ENCODE measurements around the gene DNAJB4.
"Not testable (repeated sequence)": the region's sequence is repeated elsewhere in the genome, so short reads cannot be mapped to it uniquely, and the experiment has no call there.

Gene DNAJB4

GRCh38 chr1:77990629-77991204 is 14.0 kb upstream of the DNAJB4 start:
- DNase-seq = no peak

GRCh38 chr1:77991638-77992037 is 13.1 kb upstream of the DNAJB4 start:
- DNase-seq = no peak

GRCh38 chr1:77994117-77994705 is 10.5 kb upstream of the DNAJB4 start:
- no peak for DNase-seq

GRCh38 chr1:77996734-77997133 is 8.0 kb upstream of the DNAJB4 start:
- DNase-seq = no peak

GRCh38 chr1:78000536-78000935 is 4.2 kb upstream of the DNAJB4 start:
- DNase-seq = not testable (repeated sequence)

GRCh38 chr1:78003070-78003746 is 1.5 kb upstream of the DNAJB4 start:
- DNase-seq = peak in 1 of 51 donors; percentile 61

GRCh38 chr1:78003882-78004718 is 639 bp upstream of the DNAJB4 start:
- DNase-seq = peak in 22 of 51 donors; percentile 2 to 52 (median 13)

- no peak for DNase-seq
Measured at GRCh38 chr1:78005448-78005722, 646 bp downstream of the DNAJB4 start.

GRCh38 chr1:78005755-78006154 is 1.0 kb downstream of the DNAJB4 start:
- peak in 2 of 51 donors; percentile 20 to 25 for DNase-seq

- DNase-seq = no peak
Measured at GRCh38 chr1:78006521-78006920, 1.8 kb downstream of the DNAJB4 start.

- DNase-seq = no peak
Measured at GRCh38 chr1:78007677-78008341, 3.1 kb downstream of the DNAJB4 start.

GRCh38 chr1:78009276-78009675 is 4.5 kb downstream of the DNAJB4 start:
- no peak for DNase-seq

- DNase-seq = no peak
Measured at GRCh38 chr1:78009836-78010235, 5.1 kb downstream of the DNAJB4 start.

GRCh38 chr1:78011050-78011449 is 6.3 kb downstream of the DNAJB4 start:
- DNase-seq = no peak

- no peak for DNase-seq
Measured at GRCh38 chr1:78015148-78015547, 10.4 kb downstream of the DNAJB4 start.

GRCh38 chr1:78019024-78019423 is 14.3 kb downstream of the DNAJB4 start:
- no peak for DNase-seq

- DNase-seq = not testable (repeated sequence)
Measured at GRCh38 chr1:78021134-78021533, 16.4 kb downstream of the DNAJB4 start.

GRCh38 chr1:78029793-78030192 is 25.1 kb downstream of the DNAJB4 start:
- no peak for DNase-seq

- DNase-seq = peak in 1 of 51 donors; percentile 11
Measured at GRCh38 chr1:78032996-78033796, 28.5 kb downstream of the DNAJB4 start.

GRCh38 chr1:78033797-78034172 is 29.0 kb downstream of the DNAJB4 start:
- no peak for DNase-seq

- no peak for DNase-seq
Measured at GRCh38 chr1:78035121-78035520, 30.4 kb downstream of the DNAJB4 start.

Measured in hypothalamus (tissue), 51 donors.